Measurements from ENCODE around the gene ACD.

Gene ACD

GRCh38 chr16:67664258-67664657, 4.2 kb upstream of the ACD start:
- peaks cover 44% of the 10 kb centered on the region for H3K4me1 ChIP-seq (ENCODE audit: insufficient read depth, low read length, severe bottlenecking)
- no peak overlapping the region for H2AFZ ChIP-seq (ENCODE audit: low read length)
- H3K27ac ChIP-seq (ENCODE audit: low read depth, low read length, poor library complexity, severe bottlenecking): no peak overlapping the region
- H3K36me3 ChIP-seq (ENCODE audit: insufficient read depth, low read length): peaks cover 11% of the 10 kb centered on the region; the same call in 1 of the 2 replicates
- H3K4me2 ChIP-seq (ENCODE audit: low read length): no peak overlapping the region
- H3K9me2 ChIP-seq (ENCODE audit: low read depth, low read length): no peaks in the 10 kb centered on the region
- no peaks in the 10 kb centered on the region for H4K20me1 ChIP-seq (ENCODE audit: insufficient read depth, low read length)
- H3K79me2 ChIP-seq (ENCODE audit: insufficient read depth, low read length): no peaks in the 10 kb centered on the region
- TF ChIP-seq CTCF (IDR thresholded peaks at IDR 0.05; ENCODE audit: low read length) (no peak), EZH2 (IDR thresholded peaks at IDR 0.05; ENCODE audit: borderline replicate concordance, low read length) (no peak)
- H3K4me3 ChIP-seq (ENCODE audit: low read depth, low read length, poor library complexity, severe bottlenecking): no peak overlapping the region
- H3K9me3 ChIP-seq (ENCODE audit: low read length): no peaks in the 10 kb centered on the region
- no peaks in the 10 kb centered on the region for H3F3A ChIP-seq (ENCODE audit: insufficient read depth, low read length)
- H3K9ac ChIP-seq (ENCODE audit: low read length): no peak overlapping the region
- H3K27me3 ChIP-seq (ENCODE audit: insufficient read depth, low read length): no peaks in the 10 kb centered on the region

- H3K27me3 ChIP-seq (ENCODE audit: insufficient read depth, low read length): no peaks in the 10 kb centered on the region
- TF ChIP-seq CTCF (IDR thresholded peaks at IDR 0.05; ENCODE audit: low read length) (no peak), EZH2 (IDR thresholded peaks at IDR 0.05; ENCODE audit: borderline replicate concordance, low read length) (no peak)
- H4K20me1 ChIP-seq (ENCODE audit: insufficient read depth, low read length): no peaks in the 10 kb centered on the region
- H3K4me2 ChIP-seq (ENCODE audit: low read length): no peak overlapping the region
- no peaks in the 10 kb centered on the region for H3K79me2 ChIP-seq (ENCODE audit: insufficient read depth, low read length)
- no peak overlapping the region for H3K27ac ChIP-seq (ENCODE audit: low read depth, low read length, poor library complexity, severe bottlenecking)
- peaks cover 11% of the 10 kb centered on the region; the same call in 1 of the 2 replicates for H3K36me3 ChIP-seq (ENCODE audit: insufficient read depth, low read length)
- H3K4me3 ChIP-seq (ENCODE audit: low read depth, low read length, poor library complexity, severe bottlenecking): no peak overlapping the region
- no peak overlapping the region for H2AFZ ChIP-seq (ENCODE audit: low read length)
- H3F3A ChIP-seq (ENCODE audit: insufficient read depth, low read length): no peaks in the 10 kb centered on the region
- H3K9ac ChIP-seq (ENCODE audit: low read length): no peak overlapping the region
- H3K9me3 ChIP-seq (ENCODE audit: low read length): no peaks in the 10 kb centered on the region
- peaks cover 47% of the 10 kb centered on the region for H3K4me1 ChIP-seq (ENCODE audit: insufficient read depth, low read length, severe bottlenecking)
- no peaks in the 10 kb centered on the region for H3K9me2 ChIP-seq (ENCODE audit: low read depth, low read length)
These were observed 3.8 kb upstream of the ACD start for GRCh38 chr16:67663877-67664222.

GRCh38 chr16:67663151-67663876, 3.3 kb upstream of the ACD start:
- TF ChIP-seq CTCF (IDR thresholded peaks at IDR 0.05; ENCODE audit: low read length): peak; percentile 53
- no peak for TF ChIP-seq EZH2 (IDR thresholded peaks at IDR 0.05; ENCODE audit: borderline replicate concordance, low read length)
- Histone ChIP-seq H3K9me2 (ENCODE audit: low read depth, low read length) (no peaks in the 10 kb centered on the region), H3K9me3 (ENCODE audit: low read length) (no peaks in the 10 kb centered on the region), H3K27me3 (ENCODE audit: insufficient read depth, low read length) (no peaks in the 10 kb centered on the region), H3K4me2 (ENCODE audit: low read length) (no peak overlapping the region), H3K36me3 (ENCODE audit: insufficient read depth, low read length) (peaks cover 16% of the 10 kb centered on the region; the same call in 1 of the 2 replicates), H2AFZ (ENCODE audit: low read length) (no peak overlapping the region), H3K4me1 (ENCODE audit: insufficient read depth, low read length, severe bottlenecking) (peaks cover 47% of the 10 kb centered on the region), H3K79me2 (ENCODE audit: insufficient read depth, low read length) (no peaks in the 10 kb centered on the region), H3K27ac (ENCODE audit: low read depth, low read length, poor library complexity, severe bottlenecking) (peak overlapping the region; percentile 18), H3F3A (ENCODE audit: insufficient read depth, low read length) (no peaks in the 10 kb centered on the region), H4K20me1 (ENCODE audit: insufficient read depth, low read length) (no peaks in the 10 kb centered on the region), H3K4me3 (ENCODE audit: low read depth, low read length, poor library complexity, severe bottlenecking) (no peak overlapping the region), H3K9ac (ENCODE audit: low read length) (no peak overlapping the region)
